Measurements from ENCODE around the gene APBB2. TPM values are rescaled to one million over a fixed set of nuclear protein-coding genes. Genes with fewer than 3 reads are reported as not detected.

APBB2 gene
- total RNA-seq, 2 experiments from 2014 or later = 0.22 TPM; not detected in 1

- no peaks in the 10 kb centered on the region for H3K4me1 ChIP-seq (ENCODE audit: insufficient read depth, low read length)
- H3K4me3 ChIP-seq (ENCODE audit: low read length) = no peak overlapping the region
- Mint-ChIP-seq H3K4me1 (ENCODE audit: low read depth) (no peaks in the 10 kb centered on the region), H3K4me3 (no peak overlapping the region), H3K27ac (no peak overlapping the region), H3K9me3 (no peaks in the 10 kb centered on the region), H3K36me3 (ENCODE audit: low read depth) (no peaks in the 10 kb centered on the region), H3K27me3 (no peaks in the 10 kb centered on the region)
- intact Hi-C loops (cut with DNase I, micrococcal nuclease) = no loop called here
- H3K27me3 ChIP-seq (ENCODE audit: control insufficient read depth in 1 of 2, insufficient read depth in 2 of 2, low read length in 2 of 2) = no peaks in the 10 kb centered on the region
- H3K9me3 ChIP-seq (ENCODE audit: control insufficient read depth in 1 of 2, insufficient read depth in 1 of 2, low read length in 2 of 2) = no peaks in the 10 kb centered on the region
- no peak for ATAC-seq (ENCODE audit: poor library complexity)
- no peak overlapping the region for H3K27ac ChIP-seq (ENCODE audit: low read depth in 1 of 2, low read length in 2 of 2)
- no peak for DNase-seq
- ChIA-PET CTCF (no interaction called here), POLR2A (no interaction called here)
- TF ChIP-seq CTCF (IDR thresholded peaks at IDR 0.05) = no peak
- no peaks in the 10 kb centered on the region for H3K36me3 ChIP-seq (ENCODE audit: insufficient read depth, low read length)
Observed at GRCh38 chr4:40918330-40918729, 296.0 kb downstream of the APBB2 start.

DNA sequence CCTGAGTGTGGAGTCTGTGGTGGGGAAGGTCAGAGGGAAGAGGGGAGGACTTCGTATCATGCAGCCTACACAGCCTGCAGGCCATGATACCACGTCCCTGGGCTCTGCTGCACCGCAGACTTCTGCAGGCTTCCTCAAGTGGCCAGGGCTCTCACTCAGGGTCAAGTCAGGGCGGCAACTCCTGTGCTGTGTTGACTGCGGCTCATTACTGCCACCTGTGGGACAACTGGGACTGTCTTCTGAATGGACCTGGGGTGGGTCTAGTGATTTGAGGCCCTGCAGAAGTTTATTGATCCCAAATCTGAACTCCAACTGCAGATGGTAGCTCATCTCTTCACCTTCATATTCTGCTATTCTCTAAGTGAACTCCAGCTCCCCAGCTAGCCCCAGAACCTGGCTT, 297.5 kb downstream of the APBB2 start:
- Mint-ChIP-seq H3K4me1 (ENCODE audit: low read depth) (no peaks in the 10 kb centered on the region), H3K27ac (no peak overlapping the region), H3K4me3 (no peak overlapping the region), H3K36me3 (ENCODE audit: low read depth) (no peaks in the 10 kb centered on the region), H3K27me3 (no peaks in the 10 kb centered on the region), H3K9me3 (no peaks in the 10 kb centered on the region)
- TF ChIP-seq CTCF (IDR thresholded peaks at IDR 0.05) = no peak
- no peak overlapping the region for H3K27ac ChIP-seq (ENCODE audit: low read depth in 1 of 2, low read length in 2 of 2)
- POLR2A ChIA-PET = no interaction called here
- no peaks in the 10 kb centered on the region for H3K9me3 ChIP-seq (ENCODE audit: control insufficient read depth in 1 of 2, insufficient read depth in 1 of 2, low read length in 2 of 2)
- no peaks in the 10 kb centered on the region for H3K4me1 ChIP-seq (ENCODE audit: insufficient read depth, low read length)
- ATAC-seq (ENCODE audit: poor library complexity) (no peak), DNase-seq (peak in 4 of 14 experiments; percentile 8 to 37 (median 22))
- intact Hi-C loops (cut with DNase I, micrococcal nuclease) = no loop called here
- H3K4me3 ChIP-seq (ENCODE audit: low read length) = no peak overlapping the region
- no peaks in the 10 kb centered on the region for H3K27me3 ChIP-seq (ENCODE audit: control insufficient read depth in 1 of 2, insufficient read depth in 2 of 2, low read length in 2 of 2)
- CTCF ChIA-PET = no interaction called here
- no peaks in the 10 kb centered on the region for H3K36me3 ChIP-seq (ENCODE audit: insufficient read depth, low read length)

GRCh38 chr4:40916218-40916555, 298.2 kb downstream of the APBB2 start:
- no peak for TF ChIP-seq CTCF (IDR thresholded peaks at IDR 0.05)
- no peaks in the 10 kb centered on the region for H3K36me3 Mint-ChIP-seq (ENCODE audit: low read depth)
- H3K27ac Mint-ChIP-seq = no peak overlapping the region
- Histone ChIP-seq H3K4me3 (ENCODE audit: low read length) (no peak overlapping the region), H3K4me1 (ENCODE audit: insufficient read depth, low read length) (no peaks in the 10 kb centered on the region), H3K36me3 (ENCODE audit: insufficient read depth, low read length) (no peaks in the 10 kb centered on the region), H3K27me3 (ENCODE audit: control insufficient read depth in 1 of 2, insufficient read depth in 2 of 2, low read length in 2 of 2) (no peaks in the 10 kb centered on the region), H3K27ac (ENCODE audit: low read depth in 1 of 2, low read length in 2 of 2) (no peak overlapping the region), H3K9me3 (ENCODE audit: control insufficient read depth in 1 of 2, insufficient read depth in 1 of 2, low read length in 2 of 2) (no peaks in the 10 kb centered on the region)
- no peak overlapping the region for H3K4me3 Mint-ChIP-seq
- ChIA-PET POLR2A (no interaction called here), CTCF (no interaction called here)
- DNase-seq (no peak), ATAC-seq (ENCODE audit: poor library complexity) (no peak)
- no peaks in the 10 kb centered on the region for H3K9me3 Mint-ChIP-seq
- H3K4me1 Mint-ChIP-seq (ENCODE audit: low read depth) = no peaks in the 10 kb centered on the region
- intact Hi-C loops (cut with DNase I, micrococcal nuclease) = no loop called here
- H3K27me3 Mint-ChIP-seq = no peaks in the 10 kb centered on the region
